GM19467 (cell line): Measurements from ENCODE around the gene CDH6.

Experiments used
- ATAC-seq: cut with Tn5 transposase; IDR thresholded peaks from one replicate; pipeline ENCODE4 v1.9.1; 2021; ENCODE audit warnings: mild to moderate bottlenecking, moderate library complexity; ENCODE audit not compliant: unreplicated experiment

CDH6 gene

GRCh38 chr5:31244921-31245320 lies 51.4 kb downstream of the CDH6 start:
- ATAC-seq = no peak

GRCh38 chr5:31247381-31247780 lies 53.9 kb downstream of the CDH6 start:
- no peak for ATAC-seq

- no peak for ATAC-seq
These were observed 56.7 kb downstream of the CDH6 start for GRCh38 chr5:31250201-31250600.

- ATAC-seq = no peak
These were observed 57.5 kb downstream of the CDH6 start for GRCh38 chr5:31251032-31251431.

GRCh38 chr5:31255041-31255440 lies 61.6 kb downstream of the CDH6 start:
- no peak for ATAC-seq

- ATAC-seq = no peak
These were observed 74.8 kb downstream of the CDH6 start for GRCh38 chr5:31268256-31268655.

GRCh38 chr5:31268686-31269085 lies 75.2 kb downstream of the CDH6 start:
- no peak for ATAC-seq

- ATAC-seq = no peak
These were observed 75.8 kb downstream of the CDH6 start for GRCh38 chr5:31269259-31269658.

- ATAC-seq = no peak
These were observed 76.9 kb downstream of the CDH6 start for GRCh38 chr5:31270396-31270795.

GRCh38 chr5:31271567-31271966 lies 78.1 kb downstream of the CDH6 start:
- ATAC-seq = no peak

- no peak for ATAC-seq
These were observed 79.7 kb downstream of the CDH6 start for GRCh38 chr5:31273161-31273560.

GRCh38 chr5:31273631-31274378 lies 80.3 kb downstream of the CDH6 start:
- peak; percentile 60 for ATAC-seq

GRCh38 chr5:31280210-31280609 lies 86.7 kb downstream of the CDH6 start:
- no peak for ATAC-seq

- no peak for ATAC-seq
These were observed 89.8 kb downstream of the CDH6 start for GRCh38 chr5:31283326-31283725.

- no peak for ATAC-seq
These were observed 91.5 kb downstream of the CDH6 start for GRCh38 chr5:31285025-31285424.

GRCh38 chr5:31287985-31288384 lies 94.5 kb downstream of the CDH6 start:
- no peak for ATAC-seq

- no peak for ATAC-seq
These were observed 95.9 kb downstream of the CDH6 start for GRCh38 chr5:31289429-31289828.

GRCh38 chr5:31291323-31291854 lies 97.9 kb downstream of the CDH6 start:
- no peak for ATAC-seq

GRCh38 chr5:31300501-31300900 lies 107.0 kb downstream of the CDH6 start:
- no peak for ATAC-seq

- no peak for ATAC-seq
These were observed 108.3 kb downstream of the CDH6 start for GRCh38 chr5:31301833-31302232.

GRCh38 chr5:31303688-31304087 lies 110.2 kb downstream of the CDH6 start:
- no peak for ATAC-seq

GRCh38 chr5:31317665-31318064 lies 124.2 kb downstream of the CDH6 start:
- ATAC-seq = no peak

- ATAC-seq = no peak
These were observed 125.8 kb downstream of the CDH6 start for GRCh38 chr5:31319335-31319734.
